ENCODE measurements around the gene HRH1. TPM values are rescaled to one million over a fixed set of nuclear protein-coding genes. Genes with fewer than 3 reads are reported as not detected.

Gene HRH1
- total RNA-seq, 1 experiment from 2014 or later, result 1.3 TPM

- Histone ChIP-seq H3K36me3 (ENCODE audit: control insufficient read depth, insufficient read depth, low read length) (no peaks in the 10 kb centered on the region), H3K9me3 (no peaks in the 10 kb centered on the region), H3K4me3 (ENCODE audit: low read depth, low read length) (no peak overlapping the region), H3K27me3 (replicated peaks; ENCODE audit: control insufficient read depth, insufficient read depth, low read length) (no peaks in the 10 kb centered on the region), H3K4me1 (no peaks in the 10 kb centered on the region)
- no TSS peak for BruUV-seq (replicated peaks)
- H3K36me3 Mint-ChIP-seq (ENCODE audit: insufficient read depth, unreplicated experiment), result no peaks in the 10 kb centered on the region
- intact Hi-C loops (cut with micrococcal nuclease; ENCODE audit: unreplicated experiment), result loop anchor here (1.0 to 5.0 kb wide), 2 partner anchors 98 to 415 kb away; no protein-coding TSS in a partner anchor
- ChIA-PET POLR2A (no interaction called here), CTCF (interaction anchor here (0.6 to 2.0 kb wide), 5 partner anchors 19 to 99 kb away, joined by 3 to 18 read pairs (median 3); partner anchors contain the start of gene ATG7)
- H3K27ac Mint-ChIP-seq (ENCODE audit: unreplicated experiment), result no peak overlapping the region
- peaks cover 4% of the 10 kb centered on the region for H3K4me1 Mint-ChIP-seq (ENCODE audit: low read depth, unreplicated experiment)
- peaks cover 2% of the 10 kb centered on the region for H3K27me3 Mint-ChIP-seq (ENCODE audit: insufficient read depth, unreplicated experiment)
- H3K9me3 Mint-ChIP-seq (ENCODE audit: unreplicated experiment), result no peaks in the 10 kb centered on the region
- peak; percentile 85 to 91 for DNase-seq
- TF ChIP-seq CTCF (IDR thresholded peaks at IDR 0.05; ENCODE audit: insufficient read depth in 1 of 2, low read depth in 1 of 2, low read length in 1 of 2, severe bottlenecking in 1 of 2, unreplicated experiment in 1 of 2), result peak; percentile 85 to 91
- H3K4me3 Mint-ChIP-seq (ENCODE audit: unreplicated experiment), result no peak overlapping the region
These were observed 82.5 kb downstream of the HRH1 start for GRCh38 chr3:11236588-11237461.

GRCh38 chr3:11238060-11238459 lies 83.8 kb downstream of the HRH1 start:
- no peak for DNase-seq
- Mint-ChIP-seq H3K27ac (ENCODE audit: unreplicated experiment) (no peak overlapping the region), H3K4me3 (ENCODE audit: unreplicated experiment) (no peak overlapping the region), H3K4me1 (ENCODE audit: low read depth, unreplicated experiment) (peaks cover 4% of the 10 kb centered on the region), H3K27me3 (ENCODE audit: insufficient read depth, unreplicated experiment) (no peaks in the 10 kb centered on the region), H3K9me3 (ENCODE audit: unreplicated experiment) (no peaks in the 10 kb centered on the region), H3K36me3 (ENCODE audit: insufficient read depth, unreplicated experiment) (no peaks in the 10 kb centered on the region)
- Histone ChIP-seq H3K36me3 (ENCODE audit: control insufficient read depth, insufficient read depth, low read length) (no peaks in the 10 kb centered on the region), H3K27me3 (replicated peaks; ENCODE audit: control insufficient read depth, insufficient read depth, low read length) (no peaks in the 10 kb centered on the region), H3K4me3 (ENCODE audit: low read depth, low read length) (no peak overlapping the region), H3K4me1 (no peaks in the 10 kb centered on the region), H3K9me3 (no peaks in the 10 kb centered on the region)
- intact Hi-C loops (cut with micrococcal nuclease; ENCODE audit: unreplicated experiment), result loop anchor here (5.0 kb wide), 1 partner anchor 414 kb away; no protein-coding TSS in a partner anchor
- no TSS peak for BruUV-seq (replicated peaks)
- ChIA-PET POLR2A (no interaction called here), CTCF (interaction anchor here (0.7 kb wide), 1 partner anchor 12 kb away, joined by 5 read pairs; no protein-coding TSS in a partner anchor)
- no peak for TF ChIP-seq CTCF (IDR thresholded peaks at IDR 0.05; ENCODE audit: insufficient read depth in 1 of 2, low read depth in 1 of 2, low read length in 1 of 2, severe bottlenecking in 1 of 2, unreplicated experiment in 1 of 2)

- CTCF ChIA-PET, result no interaction called here
- Mint-ChIP-seq H3K4me3 (ENCODE audit: unreplicated experiment) (no peak overlapping the region), H3K4me1 (ENCODE audit: low read depth, unreplicated experiment) (peaks cover 4% of the 10 kb centered on the region), H3K9me3 (ENCODE audit: unreplicated experiment) (no peaks in the 10 kb centered on the region), H3K36me3 (ENCODE audit: insufficient read depth, unreplicated experiment) (no peaks in the 10 kb centered on the region), H3K27me3 (ENCODE audit: insufficient read depth, unreplicated experiment) (no peaks in the 10 kb centered on the region), H3K27ac (ENCODE audit: unreplicated experiment) (no peak overlapping the region)
- TF ChIP-seq CTCF (IDR thresholded peaks at IDR 0.05; ENCODE audit: insufficient read depth in 1 of 2, low read depth in 1 of 2, low read length in 1 of 2, severe bottlenecking in 1 of 2, unreplicated experiment in 1 of 2), result no peak
- no peaks in the 10 kb centered on the region for H3K36me3 ChIP-seq (ENCODE audit: control insufficient read depth, insufficient read depth, low read length)
- H3K4me3 ChIP-seq (ENCODE audit: low read depth, low read length), result no peak overlapping the region
- DNase-seq, result no peak
- BruUV-seq (replicated peaks), result no TSS peak
- intact Hi-C loops (cut with micrococcal nuclease; ENCODE audit: unreplicated experiment), result loop anchor here (5.0 kb wide), 1 partner anchor 413 kb away; no protein-coding TSS in a partner anchor
- H3K27me3 ChIP-seq (replicated peaks; ENCODE audit: control insufficient read depth, insufficient read depth, low read length), result no peaks in the 10 kb centered on the region
- peaks cover under 1% of the 10 kb centered on the region; the same call in 1 of the 2 replicates for H3K4me1 ChIP-seq
- POLR2A ChIA-PET, result interaction anchor here (0.6 kb wide), 1 partner anchor 10 kb away, joined by 8 read pairs; no protein-coding TSS in a partner anchor
- no peaks in the 10 kb centered on the region for H3K9me3 ChIP-seq
These were observed 84.6 kb downstream of the HRH1 start for GRCh38 chr3:11238880-11239279.
